ENCODE measurements around the gene ZMYM4.

Gene ZMYM4

DNA sequence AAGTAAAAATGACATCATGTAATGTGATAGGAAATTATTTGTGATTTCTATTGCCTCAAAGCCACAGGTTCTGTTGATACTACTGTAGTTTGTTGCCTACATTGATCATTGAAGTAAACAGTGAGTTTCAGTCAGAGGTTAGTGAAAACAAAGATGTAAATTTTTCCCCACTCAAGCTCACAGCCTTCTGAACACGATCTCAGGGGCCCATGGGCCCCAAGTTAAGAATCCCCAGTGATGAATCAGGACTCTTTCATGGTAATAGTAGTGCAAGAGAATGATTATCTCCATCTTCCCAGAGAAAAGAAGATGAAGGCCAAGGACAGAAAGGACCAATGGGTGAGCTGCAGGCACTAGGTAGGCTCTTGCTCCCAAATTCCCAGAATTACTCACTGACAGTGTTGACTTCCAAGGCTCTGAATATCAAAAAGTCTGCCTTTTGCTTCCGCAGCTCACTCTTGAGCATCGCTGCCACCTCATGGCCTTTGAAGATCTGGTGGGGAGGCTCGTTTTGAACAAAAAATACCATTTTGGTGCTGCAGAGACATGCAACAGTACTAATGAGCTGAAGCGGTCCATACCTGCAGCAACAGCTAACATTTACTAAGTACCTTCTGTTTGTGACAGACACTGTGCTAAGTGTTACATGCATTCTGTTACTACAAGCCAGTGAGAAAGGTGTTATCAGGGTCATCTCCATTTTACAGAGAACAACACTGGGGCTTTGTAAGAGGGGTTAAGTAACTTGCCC, 175.4 kb downstream of the ZMYM4 start:
- TF ChIP-seq ZFP30 (CRISPR knock-in tag; IDR thresholded peaks at IDR 0.05) = no peak
- TF ChIP-seq ZNF70 (CRISPR knock-in tag; IDR thresholded peaks at IDR 0.05) = no peak
- TF ChIP-seq CSDC2 (CRISPR knock-in tag; IDR thresholded peaks at IDR 0.05) = no peak
- TF ChIP-seq ESRRG (CRISPR knock-in tag; IDR thresholded peaks at IDR 0.05) = no peak
- no peak for TF ChIP-seq TOX (CRISPR knock-in tag; IDR thresholded peaks at IDR 0.05; ENCODE audit: borderline replicate concordance)
- TF ChIP-seq ZNF565 (CRISPR knock-in tag; conservative IDR thresholded peaks at IDR 0.05; ENCODE audit: low read depth) = no peak
- ATAC-seq = no peak; the same call in 2 of the 3 replicates

DNA sequence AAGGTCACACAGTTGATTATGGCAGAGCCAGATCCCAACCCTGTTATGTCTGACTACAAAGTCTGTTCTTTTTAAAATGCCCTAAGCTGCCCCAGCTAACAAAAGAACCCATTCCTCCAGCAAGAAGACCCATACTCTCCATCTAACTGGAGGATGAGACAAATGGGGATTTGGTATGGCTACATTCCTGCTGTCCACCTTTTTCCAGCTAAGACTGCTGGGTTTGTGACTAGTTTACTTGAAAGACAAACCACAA, 175.9 kb downstream of the ZMYM4 start:
- TF ChIP-seq OSR1 (CRISPR knock-in tag; IDR thresholded peaks at IDR 0.05) (no peak), ZNF70 (CRISPR knock-in tag; IDR thresholded peaks at IDR 0.05) (no peak)
- TF ChIP-seq, protein P1, sequence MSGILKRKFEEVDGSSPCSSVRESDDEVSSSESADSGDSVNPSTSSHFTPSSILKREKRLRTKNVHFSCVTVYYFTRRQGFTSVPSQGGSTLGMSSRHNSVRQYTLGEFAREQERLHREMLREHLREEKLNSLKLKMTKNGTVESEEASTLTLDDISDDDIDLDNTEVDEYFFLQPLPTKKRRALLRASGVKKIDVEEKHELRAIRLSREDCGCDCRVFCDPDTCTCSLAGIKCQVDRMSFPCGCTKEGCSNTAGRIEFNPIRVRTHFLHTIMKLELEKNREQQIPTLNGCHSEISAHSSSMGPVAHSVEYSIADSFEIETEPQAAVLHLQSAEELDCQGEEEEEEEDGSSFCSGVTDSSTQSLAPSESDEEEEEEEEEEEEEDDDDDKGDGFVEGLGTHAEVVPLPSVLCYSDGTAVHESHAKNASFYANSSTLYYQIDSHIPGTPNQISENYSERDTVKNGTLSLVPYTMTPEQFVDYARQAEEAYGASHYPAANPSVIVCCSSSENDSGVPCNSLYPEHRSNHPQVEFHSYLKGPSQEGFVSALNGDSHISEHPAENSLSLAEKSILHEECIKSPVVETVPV (CRISPR knock-in tag; IDR thresholded peaks at IDR 0.05) = no peak
- ATAC-seq = no peak

DNA sequence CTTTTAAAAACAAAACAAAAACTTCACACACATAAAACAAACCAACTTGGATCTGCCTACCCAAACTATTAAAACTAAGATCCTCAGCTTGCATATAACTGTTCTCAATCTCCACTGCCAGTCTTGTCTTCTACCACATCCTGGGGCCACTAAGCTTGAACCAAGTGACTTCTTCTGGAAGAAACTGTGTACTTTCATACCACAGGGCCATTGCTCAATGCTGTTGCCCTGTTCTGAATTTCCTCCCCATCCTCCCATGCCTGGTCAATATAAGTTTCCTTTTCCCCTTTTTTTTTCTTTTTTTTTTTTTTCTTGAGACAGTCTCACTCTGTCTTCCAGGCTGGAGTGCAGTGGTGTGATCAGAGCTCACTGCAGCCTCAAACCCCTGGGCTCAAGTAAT, 178.8 kb downstream of the ZMYM4 start:
- ATAC-seq = no peak

More for the DNA sequence above, 178.8 kb downstream of the ZMYM4 start:
- no peak for TF ChIP-seq GLIS3 (CRISPR knock-in tag; IDR thresholded peaks at IDR 0.05)
- TF ChIP-seq OSR1 (CRISPR knock-in tag; IDR thresholded peaks at IDR 0.05) = no peak
- TF ChIP-seq, protein P2, sequence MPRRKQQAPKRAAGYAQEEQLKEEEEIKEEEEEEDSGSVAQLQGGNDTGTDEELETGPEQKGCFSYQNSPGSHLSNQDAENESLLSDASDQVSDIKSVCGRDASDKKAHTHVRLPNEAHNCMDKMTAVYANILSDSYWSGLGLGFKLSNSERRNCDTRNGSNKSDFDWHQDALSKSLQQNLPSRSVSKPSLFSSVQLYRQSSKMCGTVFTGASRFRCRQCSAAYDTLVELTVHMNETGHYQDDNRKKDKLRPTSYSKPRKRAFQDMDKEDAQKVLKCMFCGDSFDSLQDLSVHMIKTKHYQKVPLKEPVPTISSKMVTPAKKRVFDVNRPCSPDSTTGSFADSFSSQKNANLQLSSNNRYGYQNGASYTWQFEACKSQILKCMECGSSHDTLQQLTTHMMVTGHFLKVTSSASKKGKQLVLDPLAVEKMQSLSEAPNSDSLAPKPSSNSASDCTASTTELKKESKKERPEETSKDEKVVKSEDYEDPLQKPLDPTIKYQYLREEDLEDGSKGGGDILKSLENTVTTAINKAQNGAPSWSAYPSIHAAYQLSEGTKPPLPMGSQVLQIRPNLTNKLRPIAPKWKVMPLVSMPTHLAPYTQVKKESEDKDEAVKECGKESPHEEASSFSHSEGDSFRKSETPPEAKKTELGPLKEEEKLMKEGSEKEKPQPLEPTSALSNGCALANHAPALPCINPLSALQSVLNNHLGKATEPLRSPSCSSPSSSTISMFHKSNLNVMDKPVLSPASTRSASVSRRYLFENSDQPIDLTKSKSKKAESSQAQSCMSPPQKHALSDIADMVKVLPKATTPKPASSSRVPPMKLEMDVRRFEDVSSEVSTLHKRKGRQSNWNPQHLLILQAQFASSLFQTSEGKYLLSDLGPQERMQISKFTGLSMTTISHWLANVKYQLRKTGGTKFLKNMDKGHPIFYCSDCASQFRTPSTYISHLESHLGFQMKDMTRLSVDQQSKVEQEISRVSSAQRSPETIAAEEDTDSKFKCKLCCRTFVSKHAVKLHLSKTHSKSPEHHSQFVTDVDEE (CRISPR knock-in tag; IDR thresholded peaks at IDR 0.05) = no peak
- TF ChIP-seq, protein P3, sequence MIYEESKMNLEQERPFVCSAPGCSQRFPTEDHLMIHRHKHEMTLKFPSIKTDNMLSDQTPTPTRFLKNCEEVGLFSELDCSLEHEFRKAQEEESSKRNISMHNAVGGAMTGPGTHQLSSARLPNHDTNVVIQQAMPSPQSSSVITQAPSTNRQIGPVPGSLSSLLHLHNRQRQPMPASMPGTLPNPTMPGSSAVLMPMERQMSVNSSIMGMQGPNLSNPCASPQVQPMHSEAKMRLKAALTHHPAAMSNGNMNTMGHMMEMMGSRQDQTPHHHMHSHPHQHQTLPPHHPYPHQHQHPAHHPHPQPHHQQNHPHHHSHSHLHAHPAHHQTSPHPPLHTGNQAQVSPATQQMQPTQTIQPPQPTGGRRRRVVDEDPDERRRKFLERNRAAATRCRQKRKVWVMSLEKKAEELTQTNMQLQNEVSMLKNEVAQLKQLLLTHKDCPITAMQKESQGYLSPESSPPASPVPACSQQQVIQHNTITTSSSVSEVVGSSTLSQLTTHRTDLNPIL (CRISPR knock-in tag; IDR thresholded peaks at IDR 0.05; ENCODE audit: low read depth) = no peak
- TF ChIP-seq, protein P4, sequence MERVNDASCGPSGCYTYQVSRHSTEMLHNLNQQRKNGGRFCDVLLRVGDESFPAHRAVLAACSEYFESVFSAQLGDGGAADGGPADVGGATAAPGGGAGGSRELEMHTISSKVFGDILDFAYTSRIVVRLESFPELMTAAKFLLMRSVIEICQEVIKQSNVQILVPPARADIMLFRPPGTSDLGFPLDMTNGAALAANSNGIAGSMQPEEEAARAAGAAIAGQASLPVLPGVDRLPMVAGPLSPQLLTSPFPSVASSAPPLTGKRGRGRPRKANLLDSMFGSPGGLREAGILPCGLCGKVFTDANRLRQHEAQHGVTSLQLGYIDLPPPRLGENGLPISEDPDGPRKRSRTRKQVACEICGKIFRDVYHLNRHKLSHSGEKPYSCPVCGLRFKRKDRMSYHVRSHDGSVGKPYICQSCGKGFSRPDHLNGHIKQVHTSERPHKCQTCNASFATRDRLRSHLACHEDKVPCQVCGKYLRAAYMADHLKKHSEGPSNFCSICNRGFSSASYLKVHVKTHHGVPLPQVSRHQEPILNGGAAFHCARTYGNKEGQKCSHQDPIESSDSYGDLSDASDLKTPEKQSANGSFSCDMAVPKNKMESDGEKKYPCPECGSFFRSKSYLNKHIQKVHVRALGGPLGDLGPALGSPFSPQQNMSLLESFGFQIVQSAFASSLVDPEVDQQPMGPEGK (CRISPR knock-in tag; IDR thresholded peaks at IDR 0.05; ENCODE audit: borderline replicate concordance) = no peak
- no peak for TF ChIP-seq TOX (CRISPR knock-in tag; IDR thresholded peaks at IDR 0.05; ENCODE audit: borderline replicate concordance)
- TF ChIP-seq ZC3H10 (CRISPR knock-in tag; IDR thresholded peaks at IDR 0.05) = no peak
- TF ChIP-seq TCF4 (CRISPR knock-in tag; IDR thresholded peaks at IDR 0.05; ENCODE audit: borderline replicate concordance) = no peak
- TF ChIP-seq, protein P5, sequence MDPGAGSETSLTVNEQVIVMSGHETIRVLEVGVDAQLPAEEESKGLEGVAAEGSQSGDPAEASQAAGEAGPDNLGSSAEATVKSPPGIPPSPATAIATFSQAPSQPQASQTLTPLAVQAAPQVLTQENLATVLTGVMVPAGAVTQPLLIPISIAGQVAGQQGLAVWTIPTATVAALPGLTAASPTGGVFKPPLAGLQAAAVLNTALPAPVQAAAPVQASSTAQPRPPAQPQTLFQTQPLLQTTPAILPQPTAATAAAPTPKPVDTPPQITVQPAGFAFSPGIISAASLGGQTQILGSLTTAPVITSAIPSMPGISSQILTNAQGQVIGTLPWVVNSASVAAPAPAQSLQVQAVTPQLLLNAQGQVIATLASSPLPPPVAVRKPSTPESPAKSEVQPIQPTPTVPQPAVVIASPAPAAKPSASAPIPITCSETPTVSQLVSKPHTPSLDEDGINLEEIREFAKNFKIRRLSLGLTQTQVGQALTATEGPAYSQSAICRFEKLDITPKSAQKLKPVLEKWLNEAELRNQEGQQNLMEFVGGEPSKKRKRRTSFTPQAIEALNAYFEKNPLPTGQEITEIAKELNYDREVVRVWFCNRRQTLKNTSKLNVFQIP (CRISPR knock-in tag; IDR thresholded peaks at IDR 0.05; ENCODE audit: borderline replicate concordance, low read depth) = no peak
- TF ChIP-seq ARNTL (CRISPR knock-in tag; IDR thresholded peaks at IDR 0.05; ENCODE audit: borderline replicate concordance, low read depth) = no peak
- no peak for TF ChIP-seq ZNF70 (CRISPR knock-in tag; IDR thresholded peaks at IDR 0.05)
- no peak for TF ChIP-seq ZFP30 (CRISPR knock-in tag; IDR thresholded peaks at IDR 0.05)
- no peak for TF ChIP-seq ZNF8 (CRISPR knock-in tag; IDR thresholded peaks at IDR 0.05)
- TF ChIP-seq ISL1 (CRISPR knock-in tag; IDR thresholded peaks at IDR 0.05) = no peak
- TF ChIP-seq ESRRG (CRISPR knock-in tag; IDR thresholded peaks at IDR 0.05) = no peak
- TF ChIP-seq, protein P1 (CRISPR knock-in tag; IDR thresholded peaks at IDR 0.05) = no peak

Data from SK-N-SH treated with all-trans-retinoic acid at 6 μM for 48 hours (cell line).